CD8-positive, alpha-beta memory T cell (primary cell): ENCODE data around the gene PREP. TPM values are rescaled to one million over a fixed set of nuclear protein-coding genes. Genes with fewer than 3 reads are reported as not detected.
A peak's percentile ranks its signal among the peaks of the same experiment; 100 is the strongest.

Experiments used
- CTCF ChIA-PET: fragments of 350-600 bp; sonication (Branson Sonifier 250); formaldehyde crosslinking; loops from one replicate; lab custom pipeline; 2021; ENCODE audit warnings: antibody characterized with exemption; lab: Charles Lee
- POLR2A ChIA-PET: fragments of 350-600 bp; sonication (Branson Sonifier 250); formaldehyde crosslinking; loops from one replicate; lab custom pipeline; 2021; ENCODE audit warnings: antibody characterized with exemption; lab: Charles Lee
- DNase-seq, 5 donors: peaks; one replicate each; pipeline versions ENCODE4 v3.0.0 to v3.0.0-alpha.2; 2020 to 2022; ENCODE audit warnings: mixed read lengths in 1 of 5
- H3K27ac ChIP-seq: one replicate; pipeline ENCODE4 v1.7.0; 2013; ENCODE audit warnings: low read depth, mild to moderate bottlenecking, low read length, moderate library complexity
- H3K27me3 ChIP-seq: 2 replicates; pipeline ENCODE4 v1.7.0; 2013; ENCODE audit warnings: low read length, mild to moderate bottlenecking; ENCODE audit not compliant: insufficient read depth, poor library complexity, severe bottlenecking
- H3K36me3 ChIP-seq: 2 replicates; pipeline ENCODE4 v1.7.0; 2013; ENCODE audit warnings: mild to moderate bottlenecking, low read length, moderate library complexity; ENCODE audit not compliant: insufficient read depth
- H3K4me1 ChIP-seq: 2 replicates; pipeline ENCODE4 v1.7.0; 2013; ENCODE audit warnings: mild to moderate bottlenecking, low read length, moderate library complexity; ENCODE audit not compliant: insufficient read depth
- H3K4me3 ChIP-seq: 2 replicates; pipeline ENCODE4 v1.7.0; 2013; ENCODE audit warnings: mild to moderate bottlenecking, low read length
- H3K9me3 ChIP-seq: 2 replicates; pipeline ENCODE4 v1.7.0; 2013; ENCODE audit warnings: mild to moderate bottlenecking, low read length
- H3K27ac Mint-ChIP-seq, 8 donors: one replicate each; pipeline ENCODE4 v1.8.0; 2020 to 2021; ENCODE audit warnings: mixed read lengths in 8 of 8, mild to moderate bottlenecking in 6 of 8, inconsistent platforms in 3 of 8, moderate library complexity in 3 of 8
- H3K27me3 Mint-ChIP-seq, 2 donors: one replicate each; pipeline ENCODE4 v1.8.0; 2020 to 2021; ENCODE audit warnings: mixed read lengths in 2 of 2, mild to moderate bottlenecking in 1 of 2, moderate library complexity in 1 of 2
- H3K36me3 Mint-ChIP-seq, 3 donors: one replicate each; pipeline ENCODE4 v1.8.0; 2020 to 2021; ENCODE audit warnings: mixed read lengths in 3 of 3, inconsistent platforms in 1 of 3, mild to moderate bottlenecking in 1 of 3
- H3K4me1 Mint-ChIP-seq, 3 donors: one replicate each; pipeline ENCODE4 v1.8.0; 2020 to 2021; ENCODE audit warnings: mixed read lengths in 3 of 3, inconsistent platforms in 1 of 3, mild to moderate bottlenecking in 1 of 3
- H3K4me3 Mint-ChIP-seq, 7 donors: one replicate each; pipeline ENCODE4 v1.8.0; 2020 to 2021; ENCODE audit warnings: mixed read lengths in 7 of 7, mild to moderate bottlenecking in 6 of 7, moderate library complexity in 4 of 7, inconsistent platforms in 2 of 7
- H3K9me3 Mint-ChIP-seq, 5 donors: one replicate each; pipeline ENCODE4 v1.8.0; 2020 to 2022; ENCODE audit warnings: mixed read lengths in 5 of 5, mild to moderate bottlenecking in 3 of 5, moderate library complexity in 2 of 5, inconsistent platforms in 1 of 5
- polyA plus RNA-seq: library from polyadenylated mRNA; unstranded; fragments of 300-500 nt; fragmentation: Illumina TruSeq; gene quantifications from one replicate; pipeline ENCODE4 v1.2.3, GENCODE V29; 2021
- total RNA-seq, 2 experiments: library from RNA; stranded (reverse); gene quantifications; one replicate each; pipeline ENCODE4 v1.2.3, GENCODE V29; 2021

Gene PREP
- 10 to 100 TPM; 49.9 to 50.0 TPM for total RNA-seq
- polyA plus RNA-seq, result 43.3 TPM

DNA sequence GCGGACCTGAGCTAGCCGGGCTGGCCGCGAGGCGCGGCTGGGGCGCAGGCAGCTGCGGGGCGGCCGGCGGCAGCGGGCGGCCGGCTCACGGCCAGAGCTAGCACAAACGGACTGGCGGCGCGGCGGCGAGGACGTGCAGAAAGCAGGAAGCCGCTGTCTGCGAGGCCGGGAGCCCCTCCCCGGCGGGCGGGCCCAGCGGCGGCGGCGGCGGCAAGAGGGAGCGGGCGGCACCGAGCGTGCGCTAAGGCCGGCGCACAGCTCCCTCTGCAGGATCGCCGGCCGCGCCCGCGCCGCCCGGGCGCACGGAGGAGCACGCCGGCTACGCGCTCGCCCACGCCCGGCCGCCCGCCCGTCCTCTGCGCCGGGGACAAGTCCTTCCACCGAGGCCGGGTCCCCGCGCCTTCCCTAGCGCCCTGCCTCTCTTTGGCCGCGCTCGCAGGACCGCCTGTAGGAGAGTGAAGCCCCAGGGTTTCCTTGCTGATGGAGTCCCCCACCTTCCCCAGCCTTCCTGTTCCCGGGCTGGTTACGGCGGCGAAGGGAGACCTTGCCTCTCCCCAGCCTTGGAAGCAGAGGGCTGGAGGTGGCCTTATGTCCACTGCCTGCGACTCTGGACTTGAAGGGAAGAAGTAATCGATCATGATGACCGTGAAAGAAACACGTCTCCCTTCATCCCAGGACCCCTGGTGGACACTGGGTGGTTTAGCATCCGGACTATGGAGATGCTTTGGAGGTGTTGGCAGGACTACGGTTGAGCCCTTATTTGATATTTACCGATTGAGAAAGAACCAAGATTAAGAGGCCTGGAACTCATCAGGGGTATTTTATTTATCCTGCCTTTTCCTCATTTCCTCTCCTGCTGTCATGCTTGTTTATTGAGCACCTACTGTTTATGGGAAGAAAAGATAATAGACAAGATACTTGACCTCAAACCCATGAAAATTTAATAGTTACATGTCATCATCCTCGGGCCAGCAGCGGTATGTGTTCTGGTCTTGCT, at the start of gene PREP:
TSS of gene PREP (minus strand) at position 144 of the 997 bp plus-strand sequence. CDS start 191 bp downstream, outside the sequence.
- Mint-ChIP-seq H3K4me1 (peaks cover 50 to 53% (median 53%) of the 10 kb centered on the region in 3 donors), H3K36me3 (peaks cover 0 to 4% (median 2%) of the 10 kb centered on the region in 3 donors), H3K27ac (peak within 1 kb of the TSS; percentile 48 to 98 (median 82)), H3K27me3 (peaks cover 8 to 13% of the 10 kb centered on the region in 2 donors), H3K9me3 (no peaks in the 10 kb centered on the region), H3K4me3 (peak within 1 kb of the TSS; percentile 90 to 98 (median 92))
- H3K36me3 ChIP-seq, result no peaks in the 10 kb centered on the region
- CTCF ChIA-PET, result interaction anchor here (0.7 to 3.7 kb wide), 9 partner anchors 9 to 323 kb away, joined by 3 to 23 read pairs (median 4); no protein-coding TSS in a partner anchor
- H3K9me3 ChIP-seq, result no peaks in the 10 kb centered on the region
- POLR2A ChIA-PET, result interaction anchor here (0.6 to 1.0 kb wide), 2 partner anchors 85 to 195 kb away, joined by 3 read pairs; no protein-coding TSS in a partner anchor
- H3K4me3 ChIP-seq, result peak within 1 kb of the TSS; percentile 91
- peak; percentile 72 to 84 (median 81) for DNase-seq
- no peaks in the 10 kb centered on the region for H3K27me3 ChIP-seq
- H3K27ac ChIP-seq, result peak within 1 kb of the TSS; percentile 53
- H3K4me1 ChIP-seq, result peaks cover 38% of the 10 kb centered on the region

DNA sequence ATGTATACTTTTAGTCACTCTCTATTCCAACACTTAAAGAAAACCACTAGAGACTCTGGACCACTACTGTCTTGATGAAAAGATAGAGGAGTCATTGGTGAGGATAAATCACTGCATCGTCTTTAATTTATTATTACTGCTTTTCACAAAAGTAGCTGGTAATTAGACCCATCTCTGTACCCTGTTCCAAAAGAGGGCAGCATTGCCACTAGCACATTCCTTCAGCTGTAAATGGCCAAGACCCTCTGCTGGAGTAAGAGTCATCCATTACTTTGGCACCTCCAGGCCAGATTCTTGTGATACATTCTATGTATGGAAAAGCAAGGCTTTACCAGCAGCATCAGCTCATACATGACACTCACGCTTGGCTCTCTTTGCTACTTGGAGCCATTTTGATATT, 49.5 kb upstream of the PREP start:
- H3K36me3 Mint-ChIP-seq, result peaks cover 0 to 6% (median 0%) of the 10 kb centered on the region in 3 donors
- peaks cover 0 to under 1% of the 10 kb centered on the region in 2 donors for H3K27me3 Mint-ChIP-seq
- Histone ChIP-seq H3K27me3 (no peaks in the 10 kb centered on the region), H3K27ac (peak overlapping the region; percentile 64), H3K4me1 (peaks cover 12% of the 10 kb centered on the region), H3K4me3 (no peak overlapping the region), H3K9me3 (no peaks in the 10 kb centered on the region), H3K36me3 (no peaks in the 10 kb centered on the region)
- peak overlapping the region in 4 of 7 donors; percentile 11 to 88 (median 69) for H3K4me3 Mint-ChIP-seq
- H3K27ac Mint-ChIP-seq, result peak overlapping the region; percentile 85 to 97 (median 94)
- ChIA-PET POLR2A (no interaction called here), CTCF (interaction anchor here (1.2 to 4.4 kb wide), 2 partner anchors 20 to 22 kb away, joined by 3 to 19 read pairs; no protein-coding TSS in a partner anchor)
- peaks cover 0 to 3% (median 0%) of the 10 kb centered on the region in 5 donors for H3K9me3 Mint-ChIP-seq
- no peak for DNase-seq
- H3K4me1 Mint-ChIP-seq, result peaks cover 47 to 57% (median 51%) of the 10 kb centered on the region in 3 donors

DNA sequence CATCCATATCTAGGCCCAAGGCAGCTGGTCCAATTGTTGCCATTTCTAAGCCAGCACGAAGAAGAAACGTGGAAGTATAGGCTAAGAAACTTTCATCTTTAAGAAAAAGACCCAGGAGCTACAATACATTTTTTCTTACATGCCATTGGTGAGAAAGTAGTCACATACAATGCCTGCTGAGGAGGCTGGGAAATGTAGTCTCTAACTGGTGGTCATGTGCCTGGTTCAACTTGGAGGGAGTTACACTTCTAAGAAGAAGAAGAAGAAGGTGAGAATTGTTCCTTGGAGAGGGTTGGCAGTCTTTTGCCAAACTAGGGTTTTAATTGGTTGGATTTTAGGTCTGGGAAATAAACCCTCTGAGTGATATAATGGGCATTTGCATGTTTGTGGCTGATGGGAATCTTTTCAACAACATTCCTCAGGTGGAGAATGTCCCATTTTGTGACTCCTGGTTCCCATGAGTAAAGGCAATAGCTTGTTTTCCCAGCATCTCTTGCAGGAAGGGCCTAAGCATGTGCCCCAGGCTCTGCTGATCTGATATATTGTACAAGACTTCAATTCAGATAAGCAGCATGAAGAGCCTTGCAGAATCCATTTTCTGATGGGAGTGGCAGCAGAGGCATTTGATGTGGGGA, 47.0 kb upstream of the PREP start:
- ChIA-PET CTCF (interaction anchor here (1.2 to 1.7 kb wide), 2 partner anchors 19 to 35 kb away, joined by 3 to 5 read pairs; no protein-coding TSS in a partner anchor), POLR2A (no interaction called here)

DNA sequence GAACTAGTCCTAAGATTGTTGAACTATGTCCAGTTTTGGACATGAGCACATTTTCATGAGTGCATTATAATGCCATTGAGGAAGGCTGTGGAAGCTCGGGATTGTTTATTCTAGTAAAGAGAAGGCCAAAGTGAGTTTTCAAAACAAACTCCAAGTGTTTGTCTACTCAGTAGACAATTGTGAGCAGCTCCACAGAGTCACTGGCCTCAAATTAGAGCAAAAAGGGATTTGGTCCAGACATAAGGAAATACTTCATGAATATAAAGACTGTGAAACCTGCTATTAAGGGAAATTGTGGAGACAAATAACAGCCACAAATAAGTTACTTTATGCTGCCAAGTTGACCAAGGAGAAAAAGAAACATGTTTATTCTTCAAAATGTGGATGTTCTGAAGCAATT, 42.6 kb upstream of the PREP start:
- H3K36me3 ChIP-seq, result no peaks in the 10 kb centered on the region
- POLR2A ChIA-PET, result no interaction called here
- CTCF ChIA-PET, result no interaction called here

More for the DNA sequence above, 47.0 kb upstream of the PREP start:
- no peaks in the 10 kb centered on the region for H3K27me3 Mint-ChIP-seq
- peaks cover 28 to 32% (median 30%) of the 10 kb centered on the region in 3 donors for H3K4me1 Mint-ChIP-seq
- Histone ChIP-seq H3K4me1 (peaks cover 12% of the 10 kb centered on the region), H3K4me3 (no peak overlapping the region), H3K9me3 (no peaks in the 10 kb centered on the region), H3K27me3 (no peaks in the 10 kb centered on the region), H3K36me3 (no peaks in the 10 kb centered on the region), H3K27ac (no peak overlapping the region)
- H3K36me3 Mint-ChIP-seq, result peaks cover 0 to 4% (median 0%) of the 10 kb centered on the region in 3 donors
- DNase-seq, result no peak
- peaks cover 0 to 3% (median 0%) of the 10 kb centered on the region in 5 donors for H3K9me3 Mint-ChIP-seq
- peak overlapping the region in 3 of 8 donors; percentile 25 to 75 (median 29) for H3K27ac Mint-ChIP-seq
- no peak overlapping the region for H3K4me3 Mint-ChIP-seq

DNA sequence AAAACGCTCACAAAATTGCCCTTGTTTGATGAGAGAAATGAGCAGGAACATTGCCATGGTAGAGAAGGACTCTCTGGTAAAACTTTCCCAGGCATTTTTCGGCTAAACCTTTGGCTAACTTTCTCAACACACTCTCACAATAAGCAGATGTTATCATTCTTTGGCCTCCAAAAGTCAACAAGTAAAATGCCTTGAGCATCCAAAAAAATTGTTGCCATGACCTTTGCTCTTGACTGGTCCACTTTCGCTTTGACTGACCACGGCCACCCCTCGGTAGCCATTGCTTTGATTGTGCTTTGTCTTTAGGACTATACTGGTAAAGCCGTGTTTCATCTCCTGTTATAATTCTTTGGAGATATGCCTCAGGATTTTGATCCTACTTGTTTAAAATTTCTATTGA, 41.1 kb upstream of the PREP start:
- Mint-ChIP-seq H3K27me3 (no peaks in the 10 kb centered on the region), H3K4me1 (no peaks in the 10 kb centered on the region), H3K4me3 (no peak overlapping the region), H3K9me3 (peaks cover 0 to 3% (median 0%) of the 10 kb centered on the region in 5 donors), H3K36me3 (no peaks in the 10 kb centered on the region), H3K27ac (no peak overlapping the region)
- H3K27me3 ChIP-seq, result no peaks in the 10 kb centered on the region
- no peak overlapping the region for H3K4me3 ChIP-seq
- ChIA-PET POLR2A (no interaction called here), CTCF (interaction anchor here (1.2 kb wide), 1 partner anchor 9 kb away, joined by 3 read pairs; no protein-coding TSS in a partner anchor)
- H3K9me3 ChIP-seq, result no peaks in the 10 kb centered on the region
- no peaks in the 10 kb centered on the region for H3K4me1 ChIP-seq
- DNase-seq, result no peak
- no peaks in the 10 kb centered on the region for H3K36me3 ChIP-seq
- no peak overlapping the region for H3K27ac ChIP-seq

More for the DNA sequence above, 42.6 kb upstream of the PREP start:
- no peaks in the 10 kb centered on the region for H3K4me1 Mint-ChIP-seq
- no peaks in the 10 kb centered on the region for H3K9me3 ChIP-seq
- H3K4me3 Mint-ChIP-seq, result no peak overlapping the region
- peaks cover 0 to 3% (median 0%) of the 10 kb centered on the region in 5 donors for H3K9me3 Mint-ChIP-seq
- no peak overlapping the region for H3K4me3 ChIP-seq
- H3K27ac ChIP-seq, result no peak overlapping the region
- H3K27me3 Mint-ChIP-seq, result no peaks in the 10 kb centered on the region
- H3K36me3 Mint-ChIP-seq, result no peaks in the 10 kb centered on the region
- no peaks in the 10 kb centered on the region for H3K27me3 ChIP-seq
- H3K4me1 ChIP-seq, result no peaks in the 10 kb centered on the region
- no peak for DNase-seq
- H3K27ac Mint-ChIP-seq, result peak overlapping the region in 1 of 8 donors; percentile 23

DNA sequence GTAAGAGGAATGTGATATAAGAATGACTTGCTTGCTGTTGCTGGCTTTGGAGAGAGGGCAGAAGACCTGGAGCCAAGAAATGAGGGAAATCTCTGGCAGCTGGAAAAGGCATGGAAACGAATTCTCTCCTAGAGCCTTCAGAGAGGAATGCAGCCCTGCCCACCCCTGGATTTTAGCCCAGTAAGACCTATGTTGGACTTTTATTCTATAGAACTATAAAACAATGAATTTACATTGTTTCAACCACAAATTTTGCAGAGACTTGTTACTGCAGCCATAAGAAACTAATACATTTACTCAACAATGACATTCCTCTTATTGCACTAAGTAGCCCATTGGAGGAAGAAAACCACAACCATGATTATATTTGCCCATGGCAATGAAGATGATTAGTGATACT, 39.5 kb upstream of the PREP start:
- H3K36me3 Mint-ChIP-seq, result peaks cover 0 to under 1% (median 0%) of the 10 kb centered on the region in 3 donors
- ChIA-PET CTCF (interaction anchor here (1.2 to 2.1 kb wide), 3 partner anchors 11 to 24 kb away, joined by 3 to 7 read pairs (median 3); no protein-coding TSS in a partner anchor), POLR2A (no interaction called here)
- no peak overlapping the region for H3K4me3 Mint-ChIP-seq
- Histone ChIP-seq H3K27me3 (no peaks in the 10 kb centered on the region), H3K36me3 (no peaks in the 10 kb centered on the region), H3K27ac (no peak overlapping the region), H3K4me3 (no peak overlapping the region), H3K9me3 (no peaks in the 10 kb centered on the region), H3K4me1 (no peaks in the 10 kb centered on the region)
- no peaks in the 10 kb centered on the region for H3K4me1 Mint-ChIP-seq
- no peaks in the 10 kb centered on the region for H3K27me3 Mint-ChIP-seq
- DNase-seq, result no peak
- no peaks in the 10 kb centered on the region for H3K9me3 Mint-ChIP-seq
- H3K27ac Mint-ChIP-seq, result peak overlapping the region in 1 of 8 donors; percentile 33

DNA sequence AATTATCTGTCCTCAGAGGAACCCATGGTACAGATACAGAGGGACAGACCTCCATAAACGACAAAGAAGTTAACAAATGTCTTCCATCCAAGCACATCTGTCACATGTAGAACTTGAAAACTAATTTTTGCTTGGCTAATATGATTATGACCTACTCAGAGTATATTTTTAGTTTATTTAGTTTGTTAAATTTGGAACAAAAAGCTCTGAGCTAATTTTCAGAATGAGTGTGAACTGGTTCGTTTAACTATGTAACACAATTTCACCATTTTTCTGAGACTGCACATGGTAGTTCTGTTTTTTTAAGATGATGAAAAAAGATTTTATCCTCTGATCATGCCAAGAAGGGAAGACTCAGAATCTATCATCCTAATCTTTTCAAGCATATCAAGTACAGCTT, 34.4 kb upstream of the PREP start:
- Histone ChIP-seq H3K9me3 (no peaks in the 10 kb centered on the region), H3K27me3 (no peaks in the 10 kb centered on the region), H3K27ac (no peak overlapping the region), H3K36me3 (no peaks in the 10 kb centered on the region), H3K4me3 (no peak overlapping the region), H3K4me1 (no peaks in the 10 kb centered on the region)
- CTCF ChIA-PET, result no interaction called here
- Mint-ChIP-seq H3K36me3 (peaks cover 0 to 2% (median 0%) of the 10 kb centered on the region in 3 donors), H3K4me1 (no peaks in the 10 kb centered on the region), H3K27ac (no peak overlapping the region), H3K9me3 (no peaks in the 10 kb centered on the region), H3K4me3 (no peak overlapping the region), H3K27me3 (no peaks in the 10 kb centered on the region)
- DNase-seq, result no peak
- POLR2A ChIA-PET, result no interaction called here
